ENCODE results near the gene SPACA6. TPM values are rescaled to one million over a fixed set of nuclear protein-coding genes. Genes with fewer than 3 reads are reported as not detected.

SPACA6 gene
- total RNA-seq, 6 donors from 2014 or later: 6.2 to 157 (median 19.7) TPM

GRCh38 chr19:51695702-51696315 lies 2.7 kb downstream of the SPACA6 start:
- ATAC-seq (ENCODE audit: low FRiP score in 2 of 2): no peak
- DNase-seq: no peak
- peaks cover 15 to 27% (median 21%) of the 10 kb centered on the region in 4 donors for H3K4me1 ChIP-seq
- no peak overlapping the region for H3K4me3 ChIP-seq
- H3K36me3 ChIP-seq: peaks cover 3 to 66% (median 27%) of the 10 kb centered on the region in 4 donors
- no peak overlapping the region for H3K27ac ChIP-seq
- TF ChIP-seq EP300 (IDR thresholded peaks at IDR 0.05) (no peak), POLR2A (IDR thresholded peaks at IDR 0.05) (no peak), POLR2AphosphoS5 (IDR thresholded peaks at IDR 0.05) (no peak)
- TF ChIP-seq, protein P1, sequence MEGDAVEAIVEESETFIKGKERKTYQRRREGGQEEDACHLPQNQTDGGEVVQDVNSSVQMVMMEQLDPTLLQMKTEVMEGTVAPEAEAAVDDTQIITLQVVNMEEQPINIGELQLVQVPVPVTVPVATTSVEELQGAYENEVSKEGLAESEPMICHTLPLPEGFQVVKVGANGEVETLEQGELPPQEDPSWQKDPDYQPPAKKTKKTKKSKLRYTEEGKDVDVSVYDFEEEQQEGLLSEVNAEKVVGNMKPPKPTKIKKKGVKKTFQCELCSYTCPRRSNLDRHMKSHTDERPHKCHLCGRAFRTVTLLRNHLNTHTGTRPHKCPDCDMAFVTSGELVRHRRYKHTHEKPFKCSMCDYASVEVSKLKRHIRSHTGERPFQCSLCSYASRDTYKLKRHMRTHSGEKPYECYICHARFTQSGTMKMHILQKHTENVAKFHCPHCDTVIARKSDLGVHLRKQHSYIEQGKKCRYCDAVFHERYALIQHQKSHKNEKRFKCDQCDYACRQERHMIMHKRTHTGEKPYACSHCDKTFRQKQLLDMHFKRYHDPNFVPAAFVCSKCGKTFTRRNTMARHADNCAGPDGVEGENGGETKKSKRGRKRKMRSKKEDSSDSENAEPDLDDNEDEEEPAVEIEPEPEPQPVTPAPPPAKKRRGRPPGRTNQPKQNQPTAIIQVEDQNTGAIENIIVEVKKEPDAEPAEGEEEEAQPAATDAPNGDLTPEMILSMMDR (IDR thresholded peaks at IDR 0.05): no peak
- no peaks in the 10 kb centered on the region for H3K9me3 ChIP-seq
- WGBS, 2 donors: 85 to 87% methylated on average over 14 of the region's 14 CpGs
- H3K27me3 ChIP-seq: no peaks in the 10 kb centered on the region

- no peaks in the 10 kb centered on the region for H3K27me3 ChIP-seq
- TF ChIP-seq POLR2AphosphoS5 (IDR thresholded peaks at IDR 0.05) (no peak), EP300 (IDR thresholded peaks at IDR 0.05) (no peak)
- TF ChIP-seq, protein P1 (IDR thresholded peaks at IDR 0.05): no peak
- 89 to 91% methylated on average over 3 of the region's 3 CpGs for WGBS, 2 donors
- peaks cover 3 to 68% (median 27%) of the 10 kb centered on the region in 4 donors for H3K36me3 ChIP-seq
- no peak overlapping the region for H3K4me3 ChIP-seq
- DNase-seq (no peak), ATAC-seq (ENCODE audit: low FRiP score in 2 of 2) (no peak)
- H3K9me3 ChIP-seq: no peaks in the 10 kb centered on the region
- H3K4me1 ChIP-seq: peaks cover 8 to 20% (median 16%) of the 10 kb centered on the region in 4 donors
- H3K27ac ChIP-seq: no peak overlapping the region
Measured at GRCh38 chr19:51696606-51697005, 3.5 kb downstream of the SPACA6 start.

DNA sequence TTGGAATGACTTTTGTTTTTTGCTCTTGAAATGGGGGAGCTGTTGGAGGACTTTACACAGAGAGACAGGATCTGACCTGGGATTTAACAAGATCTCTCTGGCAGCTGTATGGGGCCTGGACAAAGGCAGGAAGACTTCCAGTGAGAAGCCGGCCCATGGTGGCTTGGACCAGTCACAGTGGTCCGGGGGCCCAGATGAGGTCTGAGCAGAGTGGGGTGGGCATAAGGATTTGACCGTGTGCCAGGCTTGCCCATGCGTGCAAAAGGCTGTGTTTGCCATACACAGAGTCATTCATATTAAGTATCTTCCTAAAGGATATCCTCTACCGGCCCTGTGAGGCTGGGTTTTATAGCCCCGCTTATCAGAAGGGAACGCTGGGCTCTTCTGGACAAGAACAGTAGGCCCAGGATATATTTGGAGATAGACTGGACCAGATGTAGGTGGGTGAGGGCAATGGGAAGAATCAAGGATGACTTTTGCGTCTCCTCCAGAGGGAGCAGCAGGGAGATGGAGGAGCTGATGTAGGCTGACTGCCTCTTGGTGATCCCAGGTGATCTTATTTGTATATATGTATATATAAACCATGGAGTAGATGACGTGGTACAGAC lies 4.1 kb downstream of the SPACA6 start:
- Histone ChIP-seq H3K27ac (no peak overlapping the region), H3K4me3 (no peak overlapping the region), H3K9me3 (no peaks in the 10 kb centered on the region), H3K27me3 (no peaks in the 10 kb centered on the region), H3K36me3 (peaks cover 3 to 71% (median 27%) of the 10 kb centered on the region in 4 donors), H3K4me1 (peaks cover 5 to 20% (median 12%) of the 10 kb centered on the region in 4 donors)
- no peak for ATAC-seq (ENCODE audit: low FRiP score in 2 of 2)
- DNase-seq: no peak
- TF ChIP-seq POLR2AphosphoS5 (IDR thresholded peaks at IDR 0.05): no peak
- no peak for TF ChIP-seq EP300 (IDR thresholded peaks at IDR 0.05)
- no peak for TF ChIP-seq POLR2A (IDR thresholded peaks at IDR 0.05)
- TF ChIP-seq, protein P1 (IDR thresholded peaks at IDR 0.05): no peak
- 80 to 91% methylated on average over 6 to 9 of the region's 9 CpGs for WGBS, 2 donors

- WGBS, 2 donors: 90 to 99% methylated on average over 5 of the region's 5 CpGs
- Histone ChIP-seq H3K27ac (no peak overlapping the region), H3K36me3 (peaks cover 3 to 68% (median 26%) of the 10 kb centered on the region in 4 donors), H3K27me3 (no peaks in the 10 kb centered on the region), H3K4me3 (no peak overlapping the region), H3K4me1 (peaks cover 12 to 22% (median 16%) of the 10 kb centered on the region in 4 donors), H3K9me3 (no peaks in the 10 kb centered on the region)
- ATAC-seq (ENCODE audit: low FRiP score in 2 of 2) (no peak), DNase-seq (no peak)
- TF ChIP-seq, protein P1 (IDR thresholded peaks at IDR 0.05): no peak
- no peak for TF ChIP-seq POLR2A (IDR thresholded peaks at IDR 0.05)
- TF ChIP-seq EP300 (IDR thresholded peaks at IDR 0.05): no peak
- TF ChIP-seq POLR2AphosphoS5 (IDR thresholded peaks at IDR 0.05): no peak
Measured at GRCh38 chr19:51698296-51698695, 5.2 kb downstream of the SPACA6 start.
